Upper lobe of right lung (tissue), 1 donor: Measurements from ENCODE around the gene ZNF362. TPM values are rescaled to one million over a fixed set of nuclear protein-coding genes. Genes with fewer than 3 reads are reported as not detected.

Experiments
- ATAC-seq: fragments of 200-7000 bp; cut with Tn5 transposase; one replicate; pipeline ENCODE4 v1.9.1; 2020; ENCODE audit warnings: mild to moderate bottlenecking, moderate library complexity
- DNase-seq: peaks from one replicate; pipeline ENCODE4 v3.0.0-alpha.2; 2020
- H3K27ac ChIP-seq: fragments of 200-600 bp; one replicate; pipeline ENCODE4 v1.8.0; 2022
- H3K27me3 ChIP-seq: fragments of 200-600 bp; one replicate; pipeline ENCODE4 v1.8.0; 2022; ENCODE audit warnings: mild to moderate bottlenecking
- H3K36me3 ChIP-seq: fragments of 200-600 bp; one replicate; pipeline ENCODE4 v1.8.0; 2022
- H3K4me1 ChIP-seq: fragments of 200-600 bp; one replicate; pipeline ENCODE4 v1.8.0; 2022
- H3K4me3 ChIP-seq: fragments of 200-600 bp; one replicate; pipeline ENCODE4 v1.8.0; 2022; ENCODE audit warnings: mild to moderate bottlenecking
- H3K9me3 ChIP-seq: fragments of 200-600 bp; one replicate; pipeline ENCODE4 v1.8.0; 2022
- CTCF ChIP-seq: fragments of 200-600 bp; IDR thresholded peaks from one replicate; pipeline ENCODE4 v1.8.0; 2022; ENCODE audit warnings: antibody characterized with exemption
- intact Hi-C: fragments of 100-400 bp; cut with DNase I; formaldehyde crosslinking; loops from one replicate; pipeline ENCODE4 v1.11.0; 2022
- total RNA-seq: library from RNA; stranded (reverse); fragmentation: NEBNext Ultra II Directional; extraction: Animal tissue kit (Norgen Biotek cat#: 25700); gene quantifications from one replicate; pipeline ENCODE4 v1.2.1, GENCODE V29; 2021
- donor health status: DM: no; HTN: yes; CAD: no; lungs with severe emphysema.

ZNF362 gene
- total RNA-seq, 1 donor from 2014 or later, result 31.8 TPM

- ATAC-seq, result no peak
- Histone ChIP-seq H3K4me3 (no peak overlapping the region), H3K27ac (no peak overlapping the region), H3K36me3 (peaks cover 5% of the 10 kb centered on the region), H3K9me3 (no peaks in the 10 kb centered on the region), H3K27me3 (no peaks in the 10 kb centered on the region), H3K4me1 (peaks cover 32% of the 10 kb centered on the region)
- TF ChIP-seq CTCF, result no peak
- intact Hi-C loops, result no loop called here
- DNase-seq, result no peak
These were observed 3.6 kb downstream of the ZNF362 start for GRCh38 chr1:33259879-33260278.

- no peak for ATAC-seq
- no peak for DNase-seq
- Histone ChIP-seq H3K9me3 (no peaks in the 10 kb centered on the region), H3K27me3 (no peaks in the 10 kb centered on the region), H3K27ac (no peak overlapping the region), H3K4me1 (peaks cover 29% of the 10 kb centered on the region), H3K4me3 (no peak overlapping the region), H3K36me3 (peaks cover 5% of the 10 kb centered on the region)
- intact Hi-C loops, result no loop called here
- no peak for TF ChIP-seq CTCF
These were observed 4.1 kb downstream of the ZNF362 start for GRCh38 chr1:33260439-33260838.

GRCh38 chr1:33261344-33261743 is 5.1 kb downstream of the ZNF362 start:
- intact Hi-C loops, result no loop called here
- TF ChIP-seq CTCF, result no peak
- no peak for ATAC-seq
- Histone ChIP-seq H3K9me3 (no peaks in the 10 kb centered on the region), H3K36me3 (peaks cover 5% of the 10 kb centered on the region), H3K4me1 (peaks cover 29% of the 10 kb centered on the region), H3K4me3 (no peak overlapping the region), H3K27me3 (no peaks in the 10 kb centered on the region), H3K27ac (no peak overlapping the region)
- DNase-seq, result no peak

DNA sequence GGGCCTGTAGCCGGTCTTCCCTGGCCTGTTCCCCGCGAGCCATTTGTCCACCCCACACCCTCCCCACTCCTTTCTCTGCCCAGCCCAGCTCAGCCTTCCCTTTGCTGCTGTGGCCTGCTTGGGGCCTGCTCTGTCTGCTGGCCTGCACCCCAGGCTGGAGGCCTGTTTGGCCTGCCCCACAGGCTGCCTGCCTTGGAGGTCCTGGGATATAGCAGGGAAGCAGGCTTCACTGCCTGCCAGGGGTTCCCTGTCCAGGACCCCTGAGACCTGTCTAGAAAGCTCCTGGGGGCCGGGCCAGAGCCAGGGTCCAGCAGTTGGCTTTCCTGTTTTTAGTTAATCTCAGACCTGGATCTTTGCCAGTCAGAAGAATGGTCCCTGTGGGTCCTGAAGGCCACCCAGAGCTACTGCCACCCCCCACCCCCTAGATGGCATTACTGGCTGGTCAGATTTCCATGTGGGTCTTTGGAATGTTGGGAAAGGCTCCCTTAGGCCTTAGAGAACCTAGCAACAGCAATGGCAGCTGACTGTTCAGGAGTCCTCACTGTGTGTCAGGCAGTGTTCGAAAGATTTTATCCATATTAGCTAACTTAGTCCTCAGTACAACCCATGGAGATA is 7.7 kb downstream of the ZNF362 start:
- intact Hi-C loops, result no loop called here
- H3K4me3 ChIP-seq, result no peak overlapping the region
- no peak for DNase-seq

GRCh38 chr1:33265780-33266605 is 9.7 kb downstream of the ZNF362 start:
- ATAC-seq, result no peak
- no peak for TF ChIP-seq CTCF

More for the DNA sequence above, 7.7 kb downstream of the ZNF362 start:
- no peaks in the 10 kb centered on the region for H3K27me3 ChIP-seq
- H3K9me3 ChIP-seq, result no peaks in the 10 kb centered on the region
- H3K27ac ChIP-seq, result no peak overlapping the region
- ATAC-seq, result no peak
- H3K36me3 ChIP-seq, result peaks cover 5% of the 10 kb centered on the region
- H3K4me1 ChIP-seq, result peaks cover 21% of the 10 kb centered on the region
- TF ChIP-seq CTCF, result no peak

More at GRCh38 chr1:33265780-33266605, 9.7 kb downstream of the ZNF362 start:
- intact Hi-C loops, result no loop called here
- DNase-seq, result no peak
- H3K9me3 ChIP-seq, result no peaks in the 10 kb centered on the region
- peaks cover 7% of the 10 kb centered on the region for H3K4me1 ChIP-seq
- peaks cover 5% of the 10 kb centered on the region for H3K36me3 ChIP-seq
- H3K27me3 ChIP-seq, result no peaks in the 10 kb centered on the region
- H3K4me3 ChIP-seq, result no peak overlapping the region
- H3K27ac ChIP-seq, result no peak overlapping the region
